SKM-1 treated with dmso at 0.1 percent for 144 hours (cell line): Measurements from ENCODE around the gene GABBR2.
"Not testable (repeated sequence)": the region's sequence is repeated elsewhere in the genome, so short reads cannot be mapped to it uniquely, and the experiment has no call there.

Source experiments
- DNase-seq: peaks from one replicate; lab custom pipeline; 2025; ENCODE audit not compliant: unreplicated experiment; lab: John Stamatoyannopoulos, UW

GABBR2 gene

GRCh38 chr9:98688710-98689495 is 19.8 kb downstream of the GABBR2 start:
- DNase-seq: no peak

GRCh38 chr9:98687911-98688310 is 20.8 kb downstream of the GABBR2 start:
- DNase-seq: no peak

GRCh38 chr9:98686961-98687855 is 21.5 kb downstream of the GABBR2 start:
- DNase-seq: no peak

GRCh38 chr9:98684816-98685215 is 23.9 kb downstream of the GABBR2 start:
- DNase-seq: not testable (repeated sequence)

- no peak for DNase-seq
These were observed 30.4 kb downstream of the GABBR2 start for GRCh38 chr9:98678244-98678842.

DNA sequence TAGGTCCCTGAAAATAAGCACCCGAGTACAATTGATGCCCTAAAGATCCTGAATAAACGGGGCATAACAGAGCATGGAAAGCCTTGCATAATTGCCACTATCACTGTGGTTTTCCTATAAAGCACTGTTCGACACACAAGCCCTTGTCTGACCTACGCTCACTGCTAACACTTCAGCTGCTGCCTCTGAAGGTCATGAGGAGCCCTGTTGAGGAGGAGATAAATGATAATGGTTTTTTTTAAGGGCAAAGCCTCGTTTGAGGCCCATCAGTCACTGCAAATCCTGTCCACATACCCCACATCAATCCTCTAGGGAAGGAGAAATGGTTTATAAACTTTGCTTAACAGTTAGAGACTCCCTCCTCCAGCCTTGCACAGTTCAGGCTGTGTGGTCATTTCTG is 35.1 kb downstream of the GABBR2 start:
- DNase-seq: no peak

GRCh38 chr9:98667005-98667640 is 41.6 kb downstream of the GABBR2 start:
- no peak for DNase-seq

GRCh38 chr9:98665501-98665900 is 43.2 kb downstream of the GABBR2 start:
- DNase-seq: no peak

GRCh38 chr9:98660541-98660940 is 48.2 kb downstream of the GABBR2 start:
- peak; percentile 0 for DNase-seq

DNA sequence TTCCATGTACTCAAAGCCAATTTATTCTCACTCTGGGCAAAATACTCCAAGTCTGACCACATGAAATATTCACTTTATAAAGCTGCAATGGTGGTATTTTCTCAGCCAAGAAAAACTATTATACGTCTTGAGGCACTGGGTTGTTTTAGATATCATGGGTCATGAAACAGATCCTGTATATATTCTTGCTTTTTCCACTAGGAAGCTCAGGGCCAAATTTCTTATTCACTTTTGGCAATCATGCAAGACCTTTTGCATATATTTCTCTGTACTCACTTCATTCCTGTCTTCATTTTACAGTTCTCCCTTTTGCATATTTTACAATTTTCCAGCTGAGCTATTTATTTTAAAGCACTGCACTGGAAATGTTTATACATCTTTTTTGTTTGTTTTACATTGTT is 49.8 kb downstream of the GABBR2 start:
- no peak for DNase-seq

DNA sequence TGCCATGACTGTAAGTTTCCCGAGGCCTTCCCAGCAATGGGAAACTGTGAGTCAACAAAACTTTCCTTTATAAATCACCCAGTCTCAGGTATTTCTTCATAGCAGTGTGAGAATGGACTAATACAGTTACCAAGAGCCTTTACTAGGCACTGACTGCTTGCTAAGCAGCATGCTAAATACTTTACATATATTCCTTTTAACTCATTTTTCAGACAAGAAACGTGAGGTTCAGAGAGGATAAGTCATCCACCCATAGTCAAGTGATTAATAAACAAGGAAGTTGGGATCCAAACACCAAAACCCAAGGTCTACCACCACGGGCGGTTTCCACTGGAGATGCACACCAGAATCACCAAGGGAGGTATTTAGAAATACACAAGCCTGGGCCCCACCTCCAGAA is 50.8 kb downstream of the GABBR2 start:
- no peak for DNase-seq

- no peak for DNase-seq
These were observed 52.2 kb downstream of the GABBR2 start for GRCh38 chr9:98656511-98656910.

- DNase-seq: not testable (repeated sequence)
These were observed 53.3 kb downstream of the GABBR2 start for GRCh38 chr9:98655428-98655827.

- DNase-seq: no peak
These were observed 54.5 kb downstream of the GABBR2 start for GRCh38 chr9:98654247-98654646.

GRCh38 chr9:98652741-98653140 is 56.0 kb downstream of the GABBR2 start:
- DNase-seq: no peak

DNA sequence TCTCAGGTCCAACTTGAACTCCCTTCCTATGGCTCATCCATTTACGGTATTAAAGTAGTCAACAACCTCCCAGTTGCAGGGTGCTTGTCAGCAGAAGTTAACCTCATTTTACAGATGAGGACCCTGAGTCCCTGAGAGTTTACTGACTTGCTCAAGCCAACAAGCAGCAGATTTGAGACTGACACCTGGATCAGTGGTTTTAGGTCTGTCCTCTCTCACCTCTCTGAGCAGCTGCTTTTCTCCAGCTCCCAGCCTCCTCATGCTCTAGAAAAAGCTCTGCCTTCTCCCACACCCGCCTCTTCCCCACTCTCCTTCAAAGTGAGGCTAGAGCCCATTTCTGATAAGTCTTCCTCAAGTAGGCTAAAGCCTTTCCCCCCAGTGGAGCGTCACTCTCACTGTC is 56.4 kb downstream of the GABBR2 start:
- no peak for DNase-seq

DNA sequence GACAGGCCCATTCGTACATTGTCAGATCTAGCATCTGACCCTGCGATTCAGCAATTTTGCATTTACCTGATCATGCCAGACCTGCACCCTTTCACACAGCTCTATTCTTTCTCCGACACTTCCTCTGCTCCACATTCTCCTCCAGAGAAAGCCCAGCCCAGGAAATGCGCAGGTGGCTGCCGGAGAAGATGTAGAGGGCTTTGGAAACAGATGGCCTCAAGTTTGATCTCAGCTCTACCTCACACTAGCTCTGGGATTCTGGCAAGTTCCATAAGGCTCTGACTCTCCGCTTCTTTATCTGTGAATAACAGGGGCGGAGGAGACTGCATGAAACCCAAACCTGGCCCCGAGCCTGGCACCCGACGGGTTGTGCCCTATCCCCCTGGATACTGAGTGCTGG is 61.5 kb downstream of the GABBR2 start:
- no peak for DNase-seq

- no peak for DNase-seq
These were observed 64.7 kb downstream of the GABBR2 start for GRCh38 chr9:98644011-98644410.

DNA sequence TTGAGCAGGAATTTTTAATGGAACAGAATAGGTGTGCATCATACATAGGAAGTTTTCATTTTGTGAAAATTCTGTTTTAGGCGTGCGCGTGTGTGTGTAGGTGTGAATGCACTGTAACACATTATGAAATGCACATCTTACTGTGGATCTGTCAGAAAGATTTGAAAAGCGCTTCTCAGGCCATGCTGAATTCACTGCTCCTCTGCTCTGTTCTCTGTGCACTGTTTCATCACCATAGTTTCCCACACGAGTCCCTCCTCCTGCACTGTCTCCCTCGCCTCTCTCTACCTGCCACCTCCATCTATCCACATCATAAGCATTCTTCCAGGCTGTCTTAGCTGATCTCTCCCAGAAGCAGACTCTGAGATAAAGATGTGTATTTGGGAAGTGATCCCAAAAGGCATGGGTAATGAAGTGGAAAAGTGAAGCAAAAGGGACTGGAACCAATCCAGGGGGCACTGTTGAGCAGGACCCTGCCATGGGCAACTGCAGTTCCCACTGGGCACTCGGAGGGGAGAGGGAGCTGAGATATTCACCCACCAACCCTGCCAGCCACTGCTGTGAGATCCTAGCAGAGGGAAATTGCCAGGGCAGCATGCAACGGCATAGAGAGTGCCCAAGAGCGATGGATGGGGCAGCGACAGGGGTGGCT is 65.9 kb downstream of the GABBR2 start:
- DNase-seq: no peak

GRCh38 chr9:98641695-98642094 is 67.0 kb downstream of the GABBR2 start:
- no peak for DNase-seq

DNA sequence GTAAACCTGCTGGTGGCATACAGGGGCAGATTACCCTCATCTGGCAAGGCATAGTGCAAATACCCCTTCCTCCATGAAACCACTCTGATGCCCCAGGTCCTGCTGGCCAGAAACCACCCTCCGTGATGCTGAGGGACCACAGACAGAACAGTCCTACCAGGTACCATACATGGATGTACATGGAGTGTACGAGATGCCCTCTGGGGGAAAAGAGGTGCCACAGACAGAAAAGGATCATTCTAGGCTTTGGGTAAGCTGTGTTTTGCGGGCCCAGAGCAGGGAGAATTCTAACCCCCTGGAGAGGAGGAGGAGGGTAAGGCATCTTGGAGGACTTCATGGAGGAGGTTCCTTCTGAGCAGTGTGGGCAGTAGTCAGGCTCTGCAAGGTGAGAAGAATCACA is 68.3 kb downstream of the GABBR2 start:
- DNase-seq: no peak
